ENCODE measurements around the gene SLC16A3.

SLC16A3 gene

DNA sequence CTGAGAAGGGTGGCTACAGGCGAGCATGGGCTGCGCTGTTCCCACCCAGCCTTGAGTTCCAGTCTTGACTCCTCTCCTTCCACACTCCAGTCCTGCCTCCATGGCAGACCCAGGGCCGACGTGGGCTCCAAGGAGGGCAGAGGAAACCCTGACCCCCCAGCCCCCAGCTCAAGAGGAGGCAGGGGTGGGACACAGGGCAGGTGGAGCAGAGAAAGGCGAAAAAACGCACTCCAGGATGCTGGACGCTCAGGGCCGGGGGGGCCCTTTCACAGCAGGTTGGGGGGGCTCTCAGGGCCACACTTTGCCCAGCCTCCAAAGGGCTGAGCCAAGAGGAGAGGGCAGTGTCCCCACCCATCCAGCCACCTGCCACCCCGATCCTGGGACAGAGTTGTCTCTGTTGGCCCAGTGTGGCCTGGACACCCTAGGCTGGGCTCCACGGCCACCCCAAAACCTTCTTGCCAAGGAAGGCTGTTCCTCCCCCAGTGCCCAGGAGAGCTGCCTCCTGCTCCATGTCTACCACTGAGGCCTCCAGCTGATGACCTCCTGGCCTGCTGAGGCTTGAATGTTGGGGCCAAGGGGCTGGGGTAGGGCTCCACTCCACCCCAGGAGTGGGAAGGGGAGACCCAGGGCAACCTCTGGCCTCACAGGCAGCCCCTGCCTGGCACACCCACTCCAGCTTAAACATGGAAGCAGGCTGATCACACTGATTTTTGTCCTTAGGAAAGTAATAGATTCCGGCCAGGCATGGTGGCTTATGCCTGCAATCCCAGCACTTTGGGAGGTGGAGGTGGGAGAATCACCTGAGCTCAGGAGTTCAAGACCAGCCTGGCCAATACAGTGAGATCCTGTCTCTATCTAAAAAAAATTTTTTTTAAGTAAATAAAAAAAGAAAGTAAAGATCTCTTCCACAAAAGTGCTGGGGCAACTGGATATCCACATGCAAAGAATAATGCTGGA, 8.8 kb upstream of the SLC16A3 start:
- no peak overlapping the region for H3K4me3 ChIP-seq (ENCODE audit: low read depth, low read length)
- no peak for DNase-seq (ENCODE audit: low read depth)

DNA sequence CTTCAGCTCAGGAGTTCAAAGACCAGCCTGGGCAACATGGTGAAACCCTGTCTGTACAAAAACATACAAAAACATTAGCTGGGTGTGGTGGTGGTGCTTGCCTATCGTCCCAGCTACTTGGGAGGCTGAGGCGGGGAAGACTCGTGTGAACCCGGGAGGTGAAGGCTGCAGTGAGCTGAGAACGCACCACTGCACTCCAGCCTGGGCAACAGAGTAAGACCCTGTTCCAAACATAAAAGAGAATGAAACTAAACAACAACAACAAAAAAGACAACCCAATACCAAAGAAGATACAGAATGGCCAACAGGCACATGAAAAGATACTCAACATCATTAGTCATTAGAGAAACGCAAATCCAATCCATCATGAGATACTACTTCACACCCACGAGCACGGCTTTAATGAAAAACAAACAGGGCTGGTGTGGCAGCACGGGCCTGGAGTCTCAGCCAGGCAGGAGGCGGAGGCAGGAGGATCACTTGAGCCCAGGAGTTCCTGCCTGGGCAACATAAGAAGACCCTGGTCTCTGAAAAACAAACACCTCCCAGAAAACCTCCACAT, 7.4 kb upstream of the SLC16A3 start:
- no peak overlapping the region for H3K4me3 ChIP-seq (ENCODE audit: low read depth, low read length)
- no peak for DNase-seq (ENCODE audit: low read depth)

DNA sequence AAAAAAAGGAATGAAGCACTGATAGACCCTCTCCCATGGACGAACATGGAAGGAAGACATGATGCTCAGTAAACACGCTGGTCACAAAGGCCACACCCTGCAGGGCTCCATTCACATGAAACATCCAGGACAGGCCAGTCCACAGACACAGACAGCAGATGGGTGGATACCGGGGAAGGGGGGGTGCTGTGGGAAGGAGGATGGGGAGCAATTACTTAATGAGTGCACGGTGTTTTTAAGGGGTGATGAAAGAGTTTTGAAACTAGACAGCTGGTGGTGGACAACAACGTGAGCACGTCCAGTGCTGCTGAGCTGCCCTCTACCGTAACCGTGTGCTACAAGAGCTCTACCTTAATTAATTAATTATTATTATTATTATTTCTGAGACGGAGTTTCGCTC, 6.0 kb upstream of the SLC16A3 start:
- H3K4me3 ChIP-seq (ENCODE audit: low read depth, low read length) = no peak overlapping the region
- DNase-seq (ENCODE audit: low read depth) = no peak

DNA sequence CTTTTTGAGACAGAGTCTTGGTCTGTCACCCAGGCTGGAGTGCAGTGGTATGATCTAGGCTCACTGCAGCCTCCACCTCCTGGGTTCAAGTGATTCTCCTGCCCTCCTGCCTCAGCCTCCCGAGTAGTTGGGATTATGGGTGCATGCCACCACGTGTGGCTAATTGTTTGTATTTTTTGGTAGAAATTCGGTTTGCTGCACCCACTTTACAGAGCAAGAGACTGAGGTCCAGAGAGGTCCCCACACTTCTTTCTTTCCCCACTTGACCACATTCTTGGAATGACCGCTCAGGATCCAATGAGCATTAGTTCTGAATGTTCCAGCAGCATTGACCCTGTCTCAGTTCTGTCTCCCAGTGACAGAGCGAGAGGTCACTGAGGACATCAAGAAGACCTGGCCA, 5.3 kb upstream of the SLC16A3 start:
- no peak overlapping the region for H3K4me3 ChIP-seq (ENCODE audit: low read depth, low read length)
- no peak for DNase-seq (ENCODE audit: low read depth)

DNA sequence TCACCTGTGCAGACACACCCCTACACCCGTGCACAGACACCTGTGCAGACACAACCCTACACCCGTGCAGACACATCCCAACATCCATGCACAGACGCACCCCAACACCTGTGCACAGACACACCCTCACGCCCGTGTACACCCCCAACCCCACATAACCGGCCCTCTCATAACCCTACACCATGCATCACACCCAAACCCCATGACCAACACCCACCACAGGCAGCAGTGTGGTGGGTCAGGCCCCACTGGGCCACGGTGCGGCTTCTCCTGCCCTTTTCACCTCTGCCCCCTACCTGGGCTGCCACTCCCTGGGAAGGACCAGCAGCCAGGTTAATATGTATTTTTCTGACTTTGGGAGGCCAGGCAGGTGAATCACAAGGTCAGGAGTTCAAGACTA, 4.2 kb upstream of the SLC16A3 start:
- no peak overlapping the region for H3K4me3 ChIP-seq (ENCODE audit: low read depth, low read length)
- DNase-seq (ENCODE audit: low read depth) = no peak

DNA sequence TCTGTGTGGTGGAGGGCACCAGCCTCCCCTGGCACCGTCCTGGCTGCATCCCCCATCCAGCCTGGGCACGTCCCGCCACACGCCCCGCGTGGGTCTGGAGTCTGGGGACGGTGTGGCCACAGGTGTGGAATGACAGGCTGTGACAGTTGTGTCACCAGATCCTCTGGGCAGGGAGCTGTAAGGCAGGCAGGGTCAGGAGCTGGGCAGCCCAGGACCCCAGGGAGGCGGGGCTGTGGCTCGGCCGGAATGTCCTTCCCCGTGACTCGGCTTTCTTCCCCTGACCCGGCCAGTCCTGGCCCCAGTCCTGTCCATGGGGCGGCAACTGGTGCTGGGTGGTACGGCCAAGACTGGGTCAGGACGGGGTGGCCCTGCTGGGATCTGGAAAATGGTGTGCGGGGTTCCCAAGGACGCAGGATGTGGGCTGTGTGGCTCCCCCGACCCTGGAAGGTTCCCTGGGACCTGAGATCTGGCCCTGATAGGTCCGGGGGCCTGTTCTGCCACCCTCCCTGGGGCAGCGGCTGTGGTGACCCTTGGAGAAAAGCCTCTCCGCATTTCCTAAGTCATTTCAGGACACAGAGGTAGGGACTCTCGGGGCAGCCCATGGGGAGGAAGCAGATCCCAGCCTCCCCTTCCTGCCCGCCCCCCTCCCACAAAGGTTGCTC, 3.3 kb upstream of the SLC16A3 start:
- H3K4me3 ChIP-seq (ENCODE audit: low read depth, low read length) = no peak overlapping the region
- no peak for DNase-seq (ENCODE audit: low read depth)

DNA sequence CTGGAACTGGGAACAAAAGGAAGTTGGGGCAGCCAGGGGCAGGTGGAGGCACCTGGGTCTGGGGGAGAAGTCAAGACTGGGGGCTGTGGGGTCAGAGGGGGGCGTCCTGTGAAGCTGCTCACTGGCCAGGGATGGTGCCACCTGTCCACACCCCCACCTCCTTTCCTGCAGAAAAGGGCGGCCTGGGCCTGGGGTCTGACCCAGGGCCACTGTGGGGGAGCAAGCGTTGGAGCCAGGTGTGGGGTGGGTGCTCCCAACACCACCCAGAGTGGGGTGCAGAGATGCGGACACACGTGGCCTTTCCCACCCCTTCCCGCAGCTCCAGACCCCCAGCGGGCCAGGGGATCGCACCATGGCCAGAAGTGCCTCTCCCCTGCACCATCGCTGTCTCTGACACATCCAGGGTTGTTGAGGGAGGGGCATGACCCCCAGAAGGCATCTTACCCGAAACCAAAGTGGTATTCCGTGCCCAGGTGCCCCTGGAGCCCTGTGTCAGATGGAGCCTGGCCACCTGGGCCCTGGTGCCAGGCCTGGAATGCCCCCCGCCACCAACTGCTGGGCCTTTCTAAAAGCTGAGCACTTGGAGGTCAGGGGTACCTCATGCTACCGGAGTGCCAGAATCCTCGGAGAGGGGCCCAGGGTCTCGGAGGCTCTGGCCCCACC, 2.6 kb upstream of the SLC16A3 start:
- H3K4me3 ChIP-seq (ENCODE audit: low read depth, low read length) = no peak overlapping the region
- no peak for DNase-seq (ENCODE audit: low read depth)

DNA sequence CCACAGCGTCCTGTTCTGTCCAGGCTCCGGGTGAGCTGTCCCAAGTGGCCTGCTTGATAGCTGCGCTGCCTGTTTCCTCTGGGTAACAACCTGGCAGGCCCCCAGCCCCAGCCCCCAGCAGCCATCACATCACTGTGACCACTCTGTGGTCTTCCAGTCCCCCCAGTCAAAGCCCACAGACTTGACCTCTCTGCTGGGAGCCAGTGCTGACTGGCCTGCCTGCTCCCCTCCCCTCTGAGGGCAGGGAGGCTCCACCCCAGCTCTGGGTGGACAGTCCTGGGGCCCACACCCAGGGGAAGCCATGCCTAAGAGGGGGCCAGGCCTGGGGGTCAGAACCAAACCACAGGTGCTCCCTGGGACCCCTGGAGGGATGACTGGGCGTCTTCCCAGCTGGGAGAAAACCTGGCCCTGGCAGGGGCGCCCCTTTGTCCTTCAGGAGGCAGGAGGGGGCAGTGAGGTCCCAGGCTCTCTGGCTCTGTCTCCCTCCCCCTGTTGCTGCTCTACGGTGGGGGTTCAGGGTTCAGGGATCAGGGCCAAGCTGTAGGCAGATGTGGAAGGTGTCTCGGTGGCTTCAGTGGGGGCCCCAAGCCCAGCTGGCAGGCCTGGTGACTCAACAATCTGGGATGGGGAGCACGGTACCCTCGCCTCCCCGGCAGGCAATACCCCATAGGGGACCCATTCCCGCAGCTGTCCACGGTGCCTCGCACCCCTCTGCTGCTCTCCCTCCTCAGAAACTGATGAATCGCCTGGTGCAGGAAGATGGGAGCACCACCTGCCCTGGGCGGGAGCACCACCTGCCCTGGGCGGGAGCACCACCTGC, 1.8 kb upstream of the SLC16A3 start:
- DNase-seq (ENCODE audit: low read depth) = no peak
- no peak overlapping the region for H3K4me3 ChIP-seq (ENCODE audit: low read depth, low read length)

DNA sequence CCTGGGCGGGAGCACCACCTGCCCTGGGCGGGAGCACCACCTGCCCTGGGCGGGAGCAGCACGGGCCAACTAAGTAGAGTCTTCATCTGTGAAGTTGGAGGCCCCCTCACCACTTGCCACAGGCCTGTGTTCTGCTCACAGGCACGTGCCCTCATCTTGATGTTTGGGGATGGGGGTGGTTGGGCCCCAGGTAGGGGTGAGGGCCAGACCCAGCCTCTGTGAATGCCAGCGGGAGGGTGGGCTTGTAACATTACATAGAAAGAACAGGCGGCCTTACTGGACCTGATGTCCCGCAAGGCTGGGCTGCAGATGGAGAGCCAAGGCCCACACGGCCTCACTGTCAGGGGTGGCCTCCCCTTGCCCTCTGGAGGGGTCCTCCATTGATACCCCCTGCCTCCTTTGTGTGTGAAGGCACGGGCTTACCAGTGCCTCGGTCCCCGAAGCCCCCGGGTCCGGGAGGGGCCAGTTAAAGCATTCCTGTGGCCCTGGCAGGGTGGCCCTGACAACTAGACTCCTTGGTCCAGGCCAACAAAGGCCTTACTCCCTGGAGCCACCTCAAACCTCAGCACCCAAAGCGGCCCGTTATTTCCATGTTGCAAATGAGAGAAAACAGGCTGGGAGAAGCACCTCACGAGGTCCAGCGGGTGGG, 1.1 kb upstream of the SLC16A3 start:
- H3K4me3 ChIP-seq (ENCODE audit: low read depth, low read length) = peak overlapping the region; percentile 55
- no peak for DNase-seq (ENCODE audit: low read depth)

DNA sequence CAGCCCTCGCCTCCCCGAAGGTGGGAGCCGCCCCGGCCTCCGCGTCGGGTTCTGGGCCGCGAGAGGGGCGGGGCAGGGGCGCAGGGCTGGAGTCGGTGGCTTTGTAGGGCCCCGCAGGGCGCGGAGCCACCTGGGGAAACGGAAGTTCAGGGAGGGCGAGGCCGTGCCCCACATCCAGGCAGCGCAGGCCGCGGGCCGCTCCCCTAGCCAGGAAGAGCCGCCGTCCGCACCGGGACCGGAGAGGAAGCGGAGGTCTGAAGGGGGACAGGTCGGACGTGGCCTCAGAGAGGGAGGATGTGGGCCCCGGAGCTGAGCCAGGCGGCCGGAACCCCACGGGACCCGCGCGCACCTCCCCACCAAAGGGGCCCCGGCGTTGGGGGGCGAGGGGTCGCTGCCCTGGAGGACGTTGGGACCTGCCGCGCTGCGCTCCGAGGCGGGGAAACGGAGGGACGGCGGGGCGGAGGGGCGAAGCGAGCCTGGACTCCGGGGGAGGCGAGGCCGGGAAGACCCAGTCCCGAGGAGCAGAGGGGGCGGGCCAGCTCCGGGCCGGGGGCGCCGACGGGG, 482 bp upstream of the SLC16A3 start:
- peak overlapping the region; percentile 55 for H3K4me3 ChIP-seq (ENCODE audit: low read depth, low read length)
- no peak for DNase-seq (ENCODE audit: low read depth)

DNA sequence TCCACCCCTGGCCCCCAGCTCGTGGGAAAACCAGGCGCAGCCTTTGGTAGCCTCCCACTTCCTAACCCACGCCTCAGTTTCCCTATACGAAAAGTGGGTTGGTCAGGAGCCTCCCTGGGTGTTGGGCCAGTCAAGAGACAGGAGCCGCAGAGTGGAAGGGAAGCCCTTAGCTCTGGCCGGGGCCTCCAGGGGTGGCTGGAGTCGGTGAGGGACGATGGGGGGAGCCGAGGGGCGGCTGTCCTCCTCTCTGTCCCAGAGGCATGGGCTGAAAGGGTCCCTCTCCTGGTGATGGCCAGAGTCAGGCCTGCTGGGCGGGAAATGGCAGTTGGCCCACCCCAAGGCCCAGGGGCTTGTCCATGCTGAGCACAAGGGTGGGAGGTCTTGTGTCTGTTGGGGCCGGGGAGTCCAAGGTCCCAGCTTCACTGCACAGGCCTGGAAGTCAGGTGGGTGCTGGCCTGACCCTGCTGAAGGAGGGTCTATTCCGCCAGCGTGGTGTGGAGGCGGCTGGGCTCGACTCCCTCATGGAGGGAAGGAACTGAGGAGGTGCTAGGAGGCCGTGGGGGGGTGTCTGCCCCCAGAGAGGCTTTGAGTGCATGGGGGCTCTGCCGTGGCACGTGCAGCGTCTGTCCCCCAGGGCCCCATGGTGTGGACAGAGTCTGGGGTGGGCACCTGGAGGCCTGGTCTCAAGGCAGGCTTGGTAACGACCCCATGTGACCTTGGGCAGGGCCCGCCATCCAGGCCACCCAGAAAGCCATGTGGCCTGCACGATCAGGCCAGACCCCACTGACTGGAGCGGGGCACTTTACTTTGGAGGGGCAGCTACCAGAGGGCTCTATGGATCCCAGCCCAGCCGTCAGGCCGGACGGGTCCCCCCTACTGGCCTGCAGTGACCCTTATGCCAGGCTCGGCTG, 1.1 kb downstream of the SLC16A3 start:
- peak overlapping the region; percentile 93 for H3K4me3 ChIP-seq (ENCODE audit: low read depth, low read length)
- DNase-seq (ENCODE audit: low read depth) = no peak

DNA sequence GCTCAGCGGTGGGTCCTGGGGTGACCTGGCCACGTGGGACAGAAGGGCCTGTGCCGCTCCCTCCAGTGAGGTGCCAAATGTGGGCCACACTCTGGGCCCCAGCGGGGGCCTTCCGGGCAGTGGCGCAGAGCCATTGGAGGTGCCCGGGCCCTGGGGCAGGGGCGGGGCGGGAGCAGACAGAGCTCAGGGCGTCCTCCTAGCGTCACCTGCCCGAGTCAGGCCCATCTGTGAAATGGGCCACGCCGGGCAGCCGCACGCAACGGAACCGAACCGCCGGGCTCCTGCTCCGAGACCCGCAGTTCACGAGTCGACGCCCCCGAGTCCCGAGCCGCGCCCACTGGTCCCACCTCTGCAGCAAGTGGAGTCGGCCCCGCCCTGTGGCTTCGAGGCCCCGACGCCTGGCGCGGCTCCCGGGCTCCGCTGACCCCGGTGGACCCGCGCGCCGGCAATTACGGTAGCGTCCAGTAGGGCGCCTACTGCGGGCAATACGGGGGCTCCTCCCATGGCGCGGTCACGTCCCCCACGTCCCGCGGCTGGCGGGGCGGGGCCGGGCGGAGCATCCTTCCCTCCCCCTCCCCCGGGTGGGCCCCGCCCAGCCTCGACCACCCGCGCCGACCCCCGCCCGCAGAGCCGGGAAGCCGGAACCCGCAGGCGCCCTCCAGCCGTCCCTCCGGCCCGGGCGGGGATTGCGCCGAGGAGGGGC, 1.9 kb downstream of the SLC16A3 start:
- peak overlapping the region; percentile 93 for H3K4me3 ChIP-seq (ENCODE audit: low read depth, low read length)
- peak; percentile 73 for DNase-seq (ENCODE audit: low read depth)

DNA sequence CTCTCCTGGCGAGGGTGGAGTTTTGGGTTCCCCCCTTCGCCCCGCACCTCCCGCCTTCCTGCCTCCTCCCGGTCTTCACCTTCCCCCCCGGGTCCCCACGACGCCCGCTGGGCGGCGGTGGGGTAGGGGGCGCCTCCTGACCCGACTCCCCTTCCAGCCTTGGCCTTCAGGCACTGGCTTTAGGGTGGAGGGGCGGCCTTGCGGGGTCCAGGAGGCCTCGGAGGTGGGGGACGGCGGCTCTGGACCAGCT, 2.4 kb downstream of the SLC16A3 start:
- DNase-seq (ENCODE audit: low read depth) = no peak
- peak overlapping the region; percentile 93 for H3K4me3 ChIP-seq (ENCODE audit: low read depth, low read length)

DNA sequence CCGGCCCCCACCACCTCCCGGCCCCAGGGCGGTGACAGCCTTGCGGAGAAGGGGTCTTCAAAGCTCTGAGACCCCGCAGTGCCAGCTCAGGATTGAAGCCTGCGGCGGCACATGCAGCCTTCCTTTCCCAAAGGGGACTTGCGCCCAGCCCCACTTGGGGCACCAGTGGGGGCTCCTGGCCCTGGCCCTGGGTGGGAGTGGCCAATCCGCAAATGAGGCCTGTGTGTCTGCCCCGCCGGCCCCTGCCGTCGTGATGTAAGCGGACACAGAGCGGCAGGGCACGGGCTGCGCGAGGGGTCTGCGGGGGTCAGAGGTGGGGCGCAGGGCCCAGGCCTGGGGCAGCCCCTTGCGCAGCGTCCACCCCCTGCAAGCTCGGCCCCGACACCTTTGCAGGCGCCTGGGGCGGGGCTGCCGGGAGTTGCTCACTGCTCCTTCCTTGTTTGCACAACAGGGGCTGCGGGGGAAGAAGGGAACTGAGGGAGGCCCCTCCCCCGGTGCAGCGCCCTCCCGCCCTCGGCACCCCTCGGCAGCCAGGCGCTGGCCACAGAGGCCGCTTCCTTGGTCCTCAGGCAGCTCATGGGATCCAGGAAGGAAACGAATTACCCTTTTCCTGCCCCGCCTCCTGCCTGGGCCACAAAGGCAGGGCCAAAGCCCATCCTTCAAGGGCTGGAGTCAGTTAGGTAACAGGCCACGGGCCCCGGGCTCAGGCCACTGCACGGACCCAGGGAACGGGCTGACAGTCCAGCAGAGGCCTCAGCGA, 2.9 kb downstream of the SLC16A3 start:
- peak overlapping the region; percentile 93 for H3K4me3 ChIP-seq (ENCODE audit: low read depth, low read length)
- no peak for DNase-seq (ENCODE audit: low read depth)

DNA sequence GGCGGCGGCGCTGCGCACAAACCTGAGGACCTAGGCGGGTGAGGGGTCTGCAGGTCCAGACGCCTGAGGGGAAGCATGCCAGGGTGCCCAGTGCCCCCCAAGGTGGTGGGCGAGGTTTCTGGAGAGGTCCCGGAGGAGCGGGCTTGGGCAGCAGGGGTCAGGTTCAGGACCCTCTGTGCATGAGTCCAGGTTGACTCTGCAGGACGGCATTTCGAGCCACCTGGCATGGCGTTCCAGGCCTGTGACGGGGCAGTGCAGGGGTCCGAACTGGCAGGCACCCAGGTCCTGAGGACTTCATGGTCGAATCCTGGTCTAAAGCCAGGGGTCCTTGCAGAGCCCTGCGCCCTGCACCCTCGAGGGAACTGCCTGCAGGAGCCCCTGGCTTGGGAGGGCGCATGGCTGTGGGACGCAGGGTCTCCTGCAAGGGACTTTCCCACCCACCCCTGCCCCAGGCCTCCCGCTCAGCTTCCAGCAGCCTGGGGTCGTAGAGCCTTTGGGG, 3.5 kb downstream of the SLC16A3 start:
- no peak for DNase-seq (ENCODE audit: low read depth)
- H3K4me3 ChIP-seq (ENCODE audit: low read depth, low read length) = peak overlapping the region; percentile 93

Measured in skeletal muscle cell (primary cell).